Measurements from ENCODE around the gene PPIG.
"Not testable (repeated sequence)": the region's sequence is repeated elsewhere in the genome, so short reads cannot be mapped to it uniquely, and the experiment has no call there.

Gene PPIG

GRCh38 chr2:169584005-169584877, at the start of gene PPIG:
PPIG (plus strand) TSS chr2:169584351; CDS start chr2:169604042, 19,691 bp downstream.
- DNase-seq: peak; percentile 87

GRCh38 chr2:169539460-169539859, 44.7 kb upstream of the PPIG start:
- not testable (repeated sequence) for DNase-seq

- DNase-seq: no peak
Measured at GRCh38 chr2:169540146-169540545, 44.0 kb upstream of the PPIG start.

- DNase-seq: no peak
Measured at GRCh38 chr2:169542433-169542832, 41.7 kb upstream of the PPIG start.

- no peak for DNase-seq
Measured at GRCh38 chr2:169546756-169547155, 37.4 kb upstream of the PPIG start.

- DNase-seq: no peak
Measured at GRCh38 chr2:169561364-169561763, 22.8 kb upstream of the PPIG start.

GRCh38 chr2:169562084-169562483, 22.1 kb upstream of the PPIG start:
- DNase-seq: not testable (repeated sequence)

GRCh38 chr2:169562519-169562918, 21.6 kb upstream of the PPIG start:
- DNase-seq: no peak

- DNase-seq: no peak
Measured at GRCh38 chr2:169565686-169566085, 18.5 kb upstream of the PPIG start.

GRCh38 chr2:169569948-169570347, 14.2 kb upstream of the PPIG start:
- DNase-seq: no peak

GRCh38 chr2:169570752-169571151, 13.4 kb upstream of the PPIG start:
- DNase-seq: not testable (repeated sequence)

- DNase-seq: no peak
Measured at GRCh38 chr2:169571571-169571970, 12.6 kb upstream of the PPIG start.

- DNase-seq: no peak
Measured at GRCh38 chr2:169572189-169572588, 12.0 kb upstream of the PPIG start.

GRCh38 chr2:169572821-169573159, 11.4 kb upstream of the PPIG start:
- no peak for DNase-seq

- peak; percentile 85 for DNase-seq
Measured at GRCh38 chr2:169573160-169573973, 10.8 kb upstream of the PPIG start, which contains the start of gene FASTKD1. FASTKD1 (minus strand) TSS chr2:169573865; CDS start chr2:169572029, 1,836 bp downstream.

- no peak for DNase-seq
Measured at GRCh38 chr2:169573974-169574299, 10.2 kb upstream of the PPIG start.

GRCh38 chr2:169574539-169574938, 9.6 kb upstream of the PPIG start:
- DNase-seq: not testable (repeated sequence)

GRCh38 chr2:169575264-169575663, 8.9 kb upstream of the PPIG start:
- not testable (repeated sequence) for DNase-seq

GRCh38 chr2:169579044-169579443, 5.1 kb upstream of the PPIG start:
- no peak for DNase-seq

GRCh38 chr2:169582552-169583266, 1.4 kb upstream of the PPIG start:
- not testable (repeated sequence) for DNase-seq

- no peak for DNase-seq
Measured at GRCh38 chr2:169583518-169583917, 633 bp upstream of the PPIG start.

- no peak for DNase-seq
Measured at GRCh38 chr2:169585673-169586072, 1.5 kb downstream of the PPIG start.

GRCh38 chr2:169590804-169591203, 6.7 kb downstream of the PPIG start:
- no peak for DNase-seq

All from NCI-H748 treated with DMSO at 0.1 percent for 48 hours (cell line).